NT2/D1 (cell line): ENCODE results near the gene KIAA0586.
"Not testable (repeated sequence)": the region's sequence is repeated elsewhere in the genome, so short reads cannot be mapped to it uniquely, and the experiment has no call there.

Experiments used
- DNase-seq: peaks from one replicate; pipeline ENCODE4 v3.0.0-alpha.2; 2011; ENCODE audit warnings: low read depth, low spot score
- H3K27me3 ChIP-seq: 2 replicates; pipeline ENCODE4 v1.6.0; 2011; ENCODE audit warnings: mild to moderate bottlenecking; ENCODE audit not compliant: insufficient read length, insufficient read depth
- H3K36me3 ChIP-seq: 2 replicates; pipeline ENCODE4 v1.6.1; 2011; ENCODE audit warnings: mild to moderate bottlenecking, low read length, mixed read lengths; ENCODE audit not compliant: insufficient read depth, insufficient read length
- H3K4me1 ChIP-seq: 2 replicates; pipeline ENCODE4 v1.5.1; 2011; ENCODE audit not compliant: insufficient read depth, insufficient read length
- H3K4me3 ChIP-seq: 2 replicates; pipeline ENCODE4 v1.5.1; 2011; ENCODE audit warnings: low read depth; ENCODE audit not compliant: insufficient read length
- H3K9ac ChIP-seq: 2 replicates; pipeline ENCODE4 v1.6.0; 2011; ENCODE audit warnings: low read depth; ENCODE audit not compliant: insufficient read length
- H3K9me3 ChIP-seq: 2 replicates; pipeline ENCODE4 v1.5.1; 2011; ENCODE audit warnings: mild to moderate bottlenecking, low read length; ENCODE audit not compliant: insufficient read depth
- SUZ12 ChIP-seq: IDR thresholded peaks from 2 replicates; pipeline ENCODE4 v1.6.1; 2011; ENCODE audit not compliant: insufficient read length, insufficient read depth; ENCODE audit errors: extremely low read depth
- YY1 ChIP-seq: IDR thresholded peaks from 2 replicates; pipeline ENCODE4 v1.6.1; 2011; ENCODE audit not compliant: insufficient read length, insufficient read depth
- ZNF274 ChIP-seq: IDR thresholded peaks from 2 replicates; pipeline ENCODE4 v1.6.1; 2011; ENCODE audit warnings: mild to moderate bottlenecking, low read depth, low read length

The KIAA0586 gene

DNA sequence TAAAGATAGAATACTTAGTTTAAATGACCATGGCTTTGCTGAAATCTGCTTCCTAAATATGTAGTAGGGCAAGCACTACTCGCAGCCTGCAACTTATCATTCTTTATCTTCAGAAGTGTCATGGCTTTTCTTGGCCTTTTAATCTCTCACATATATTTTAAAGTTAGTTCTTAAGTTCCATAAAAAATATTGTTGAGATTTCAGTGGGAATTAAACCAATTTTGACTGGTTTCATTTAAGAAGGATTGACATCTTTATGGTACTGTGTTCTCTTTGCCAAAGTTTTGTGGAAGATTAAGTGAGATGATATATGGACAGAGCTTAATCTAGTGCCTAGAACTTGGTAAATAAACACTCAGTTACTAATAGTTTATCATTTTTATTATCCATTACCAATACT lies 56.7 kb downstream of the KIAA0586 start:
- Histone ChIP-seq H3K27me3 (no peaks in the 10 kb centered on the region), H3K36me3 (peaks cover 13% of the 10 kb centered on the region), H3K9me3 (no peaks in the 10 kb centered on the region), H3K4me3 (no peak overlapping the region), H3K4me1 (no peaks in the 10 kb centered on the region), H3K9ac (no peak overlapping the region)
- TF ChIP-seq YY1 (no peak), SUZ12 (no peak), ZNF274 (no peak)
- DNase-seq = no peak

DNA sequence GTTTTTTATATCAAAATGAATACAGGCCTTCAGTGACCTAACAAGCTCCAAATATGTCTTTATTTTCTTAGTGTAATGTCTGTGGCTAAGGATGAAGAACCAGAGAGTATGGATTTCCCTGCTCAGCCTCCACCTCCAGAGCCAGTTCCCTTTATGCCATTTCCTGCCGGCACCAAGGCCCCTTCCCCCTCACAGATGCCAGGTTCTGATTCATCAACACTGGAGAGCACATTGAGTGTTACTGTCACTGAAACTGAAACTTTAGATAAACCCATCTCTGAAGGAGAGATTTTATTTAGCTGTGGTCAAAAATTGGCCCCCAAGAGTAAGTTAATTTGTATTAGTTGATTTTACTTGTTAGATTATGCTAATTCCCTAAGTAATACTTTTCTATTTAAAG lies 61.0 kb downstream of the KIAA0586 start:
- DNase-seq = no peak
- no peaks in the 10 kb centered on the region for H3K27me3 ChIP-seq
- peaks cover 22% of the 10 kb centered on the region for H3K36me3 ChIP-seq
- TF ChIP-seq ZNF274 (no peak), YY1 (no peak), SUZ12 (no peak)
- no peaks in the 10 kb centered on the region for H3K9me3 ChIP-seq
- H3K4me1 ChIP-seq = no peaks in the 10 kb centered on the region
- H3K9ac ChIP-seq = no peak overlapping the region
- H3K4me3 ChIP-seq = no peak overlapping the region

DNA sequence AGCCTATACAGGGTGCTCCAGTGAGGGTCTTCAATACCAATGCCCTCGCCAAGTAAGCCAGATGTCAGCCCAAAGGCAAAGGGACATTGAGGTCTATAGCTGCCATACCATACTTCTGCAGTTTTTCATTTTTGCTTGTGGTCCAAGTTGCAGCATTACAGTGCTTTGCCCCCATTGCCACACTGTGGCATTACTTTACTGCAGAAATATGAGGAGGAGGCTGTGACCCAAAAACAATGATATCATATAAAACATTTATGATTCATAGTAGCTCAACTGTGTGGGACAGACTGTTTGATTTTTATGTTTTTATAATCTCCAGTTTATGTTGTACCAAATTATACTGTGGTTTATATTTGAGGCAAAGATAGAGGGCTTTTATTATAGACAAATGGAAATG lies 64.1 kb downstream of the KIAA0586 start:
- peaks cover 22% of the 10 kb centered on the region for H3K36me3 ChIP-seq
- TF ChIP-seq YY1 (no peak), ZNF274 (no peak), SUZ12 (no peak)
- H3K9me3 ChIP-seq = no peaks in the 10 kb centered on the region
- no peaks in the 10 kb centered on the region for H3K4me1 ChIP-seq
- DNase-seq = no peak
- no peaks in the 10 kb centered on the region for H3K27me3 ChIP-seq
- H3K4me3 ChIP-seq = no peak overlapping the region
- H3K9ac ChIP-seq = no peak overlapping the region

DNA sequence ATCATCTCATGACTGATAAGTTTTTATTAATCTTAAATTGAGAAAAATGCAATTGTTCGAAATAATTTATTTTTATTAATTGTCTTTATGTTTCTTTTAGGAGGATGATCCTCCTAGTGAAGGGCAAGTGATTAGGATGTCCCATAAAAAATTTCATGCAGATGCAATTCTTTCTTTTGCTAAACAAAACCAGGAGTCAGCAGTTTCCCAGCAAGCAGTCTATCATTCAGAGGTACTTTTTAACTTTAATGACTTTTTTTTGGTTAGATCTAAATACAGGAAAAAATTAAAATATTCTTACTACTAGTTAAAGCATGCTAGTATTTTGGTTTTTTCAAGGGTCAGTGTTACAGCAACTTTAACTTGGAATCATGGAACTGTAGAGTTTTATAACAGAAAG lies 64.5 kb downstream of the KIAA0586 start:
- H3K9ac ChIP-seq = no peak overlapping the region

DNA sequence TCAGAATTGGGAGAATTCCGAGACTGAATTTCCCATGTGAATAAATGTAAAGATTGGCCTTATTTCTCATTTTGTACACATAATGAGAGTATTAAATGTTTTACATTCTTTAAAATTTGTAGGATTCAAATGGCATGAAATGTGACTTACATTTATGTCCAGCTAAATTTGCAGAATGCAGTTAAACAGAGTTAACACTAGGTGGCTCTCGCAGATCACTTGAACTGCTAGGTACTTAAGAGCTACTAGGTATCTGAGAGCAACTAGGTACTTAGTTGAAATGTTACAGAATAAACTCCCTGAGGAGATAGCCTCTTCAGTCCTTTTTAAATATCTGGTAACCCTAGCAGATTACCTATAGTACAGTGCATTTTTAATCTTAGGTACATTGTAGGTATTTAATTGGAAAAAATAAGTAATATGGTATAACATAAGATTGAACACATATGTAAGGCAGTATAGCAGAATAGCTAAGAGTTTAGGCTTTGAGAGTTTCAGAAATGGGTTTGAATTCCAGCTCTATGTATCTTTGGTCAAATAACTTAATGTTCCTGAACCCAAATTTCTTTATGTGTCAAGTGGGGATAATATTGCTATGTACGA lies 73.8 kb downstream of the KIAA0586 start:
- TF ChIP-seq YY1 (no peak), SUZ12 (no peak), ZNF274 (no peak)
- Histone ChIP-seq H3K4me3 (no peak overlapping the region), H3K9me3 (no peaks in the 10 kb centered on the region), H3K36me3 (peaks cover 9% of the 10 kb centered on the region), H3K9ac (no peak overlapping the region), H3K27me3 (no peaks in the 10 kb centered on the region), H3K4me1 (no peaks in the 10 kb centered on the region)
- peak; percentile 32 for DNase-seq

More for the DNA sequence above, 64.5 kb downstream of the KIAA0586 start:
- no peaks in the 10 kb centered on the region for H3K9me3 ChIP-seq
- TF ChIP-seq YY1 = no peak
- TF ChIP-seq SUZ12 = no peak
- TF ChIP-seq ZNF274 = no peak
- no peaks in the 10 kb centered on the region for H3K27me3 ChIP-seq
- no peak for DNase-seq
- no peaks in the 10 kb centered on the region for H3K4me1 ChIP-seq
- H3K36me3 ChIP-seq = peaks cover 22% of the 10 kb centered on the region
- no peak overlapping the region for H3K4me3 ChIP-seq

DNA sequence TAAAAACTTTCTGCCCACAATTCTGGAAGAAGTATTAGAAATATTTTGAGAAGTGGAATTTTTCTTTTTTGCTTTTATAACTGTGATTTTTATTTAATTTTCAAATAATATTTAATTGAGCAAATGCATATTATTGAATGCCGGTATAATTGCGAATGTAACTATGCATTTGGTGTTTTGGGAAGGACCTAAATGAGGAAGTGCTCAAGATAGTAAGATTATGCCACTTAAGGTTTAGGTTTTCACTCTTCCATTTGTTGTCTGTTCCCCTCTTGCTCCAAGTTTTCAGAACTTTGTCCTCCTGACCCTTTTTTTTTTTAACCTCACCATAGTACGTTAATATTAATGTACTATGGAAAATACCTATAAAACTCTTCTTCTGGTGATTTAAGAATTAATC lies 85.8 kb downstream of the KIAA0586 start:
- Histone ChIP-seq H3K36me3 (peaks cover 4% of the 10 kb centered on the region), H3K4me1 (no peaks in the 10 kb centered on the region), H3K4me3 (no peak overlapping the region), H3K9ac (no peak overlapping the region), H3K27me3 (no peaks in the 10 kb centered on the region), H3K9me3 (peaks cover 12% of the 10 kb centered on the region)
- no peak for DNase-seq
- TF ChIP-seq SUZ12 (no peak), ZNF274 (no peak), YY1 (no peak)

DNA sequence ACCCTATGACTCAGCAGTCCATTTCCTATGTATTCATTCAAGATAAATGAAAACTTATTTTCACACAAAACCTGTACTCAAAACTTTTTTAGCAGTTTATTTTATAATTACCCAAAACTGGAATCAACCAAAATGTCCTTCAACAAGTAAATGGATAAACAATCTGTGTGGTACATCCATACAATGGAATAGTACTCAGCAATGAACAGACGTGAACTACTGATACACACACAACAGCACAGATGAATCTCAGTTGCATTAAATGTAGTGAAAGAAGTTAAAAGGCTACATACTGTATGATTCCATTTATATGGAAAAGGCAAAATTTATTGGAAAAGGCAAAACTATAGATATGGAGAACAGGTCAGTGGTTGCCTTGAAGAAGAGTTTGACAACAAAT lies 90.1 kb downstream of the KIAA0586 start:
- Histone ChIP-seq H3K4me3 (no peak overlapping the region), H3K4me1 (no peaks in the 10 kb centered on the region), H3K9ac (no peak overlapping the region), H3K27me3 (no peaks in the 10 kb centered on the region), H3K9me3 (peaks cover 12% of the 10 kb centered on the region), H3K36me3 (no peaks in the 10 kb centered on the region)
- TF ChIP-seq YY1 (no peak), ZNF274 (no peak), SUZ12 (no peak)
- no peak for DNase-seq

DNA sequence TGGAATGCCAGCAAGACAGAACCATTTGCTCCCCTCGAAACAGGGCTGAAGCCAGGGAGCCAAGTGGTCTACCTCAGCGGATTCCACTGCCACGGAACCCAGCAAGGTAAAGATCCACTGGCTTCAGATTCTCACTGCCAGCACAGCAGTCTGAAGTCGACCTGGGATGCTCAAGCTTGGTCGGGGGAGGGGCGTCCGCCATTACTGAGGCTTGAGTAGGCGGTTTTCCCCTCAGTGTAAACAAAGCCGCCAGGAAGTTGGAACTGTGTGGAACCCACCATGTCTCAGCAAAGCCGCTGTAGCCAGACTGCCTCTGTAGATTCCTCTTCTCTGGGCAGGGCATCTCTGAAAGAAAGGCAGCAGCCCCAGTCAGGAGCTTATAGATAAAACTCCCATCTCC lies 98.2 kb downstream of the KIAA0586 start:
- not testable (repeated sequence) for H3K9ac ChIP-seq, H3K4me1 ChIP-seq, H3K4me3 ChIP-seq, H3K36me3 ChIP-seq, H3K27me3 ChIP-seq, H3K9me3 ChIP-seq, DNase-seq
